HEK293 (cell line): ENCODE data around the gene SPACA6.

Source experiments
- KLF9 ChIP-seq: fragments of 450-650 bp; formaldehyde crosslinking; IDR thresholded peaks from 2 replicates; pipeline ENCODE4 v1.5.1; 2016; ENCODE audit warnings: missing biosample characterization, missing genetic modification characterization, low read depth
- TRIM28 ChIP-seq: IDR thresholded peaks from 2 replicates; pipeline ENCODE4 v1.6.1; 2011; ENCODE audit warnings: low read length, control low read depth, borderline replicate concordance
- ZNF121 ChIP-seq: fragments of 450-650 bp; formaldehyde crosslinking; IDR thresholded peaks from 2 replicates; pipeline ENCODE4 v1.5.1; 2016; ENCODE audit warnings: missing biosample characterization, missing genetic modification characterization
- ZNF302 ChIP-seq: fragments of 450-650 bp; formaldehyde crosslinking; IDR thresholded peaks from 2 replicates; pipeline ENCODE4 v1.5.1; 2016; ENCODE audit warnings: missing biosample characterization, missing genetic modification characterization, low read depth
- ZNF629 ChIP-seq: fragments of 450-650 bp; formaldehyde crosslinking; IDR thresholded peaks from 2 replicates; pipeline ENCODE4 v1.5.1; 2017; ENCODE audit warnings: missing biosample characterization, missing genetic modification characterization
- ZNF768 ChIP-seq: fragments of 450-650 bp; formaldehyde crosslinking; IDR thresholded peaks from 2 replicates; pipeline ENCODE4 v1.5.1; 2018; ENCODE audit warnings: missing biosample characterization, mild to moderate bottlenecking, missing genetic modification characterization
- TF ChIP-seq, protein P1 (sequence below): fragments of 450-650 bp; formaldehyde crosslinking; IDR thresholded peaks from 2 replicates; pipeline ENCODE4 v1.5.1; 2017; ENCODE audit warnings: missing biosample characterization, missing genetic modification characterization
- TF ChIP-seq, protein P2 (sequence below): fragments of 450-650 bp; formaldehyde crosslinking; IDR thresholded peaks from 2 replicates; pipeline ENCODE4 v1.5.1; 2016; ENCODE audit warnings: missing biosample characterization, missing genetic modification characterization

DNA sequence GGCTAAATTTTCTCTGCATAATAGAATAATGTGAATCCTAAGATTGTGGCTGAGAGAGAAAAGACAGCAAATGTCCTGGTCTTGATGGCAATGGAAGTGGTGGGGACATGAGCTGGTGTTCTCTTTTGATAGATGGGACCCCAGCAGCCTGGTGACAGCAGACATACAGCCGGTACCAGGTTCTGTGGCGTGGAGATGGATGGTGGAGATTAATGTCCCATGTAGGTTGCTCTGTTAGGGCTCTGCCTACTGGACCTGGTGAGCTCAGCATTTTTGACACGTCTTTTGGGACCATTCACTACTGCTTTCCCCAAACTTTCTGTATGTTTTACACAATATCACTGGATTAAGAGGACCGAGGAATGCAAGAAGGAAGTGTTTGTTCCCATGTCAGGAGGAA is 38.3 kb upstream of the SPACA6 start:
- TF ChIP-seq ZNF629 (tag by site-specific recombination) (no peak), ZNF121 (no peak), TRIM28 (no peak), KLF9 (tag by site-specific recombination) (no peak), ZNF302 (no peak), ZNF768 (tag by site-specific recombination) (no peak)
- TF ChIP-seq, protein P1, sequence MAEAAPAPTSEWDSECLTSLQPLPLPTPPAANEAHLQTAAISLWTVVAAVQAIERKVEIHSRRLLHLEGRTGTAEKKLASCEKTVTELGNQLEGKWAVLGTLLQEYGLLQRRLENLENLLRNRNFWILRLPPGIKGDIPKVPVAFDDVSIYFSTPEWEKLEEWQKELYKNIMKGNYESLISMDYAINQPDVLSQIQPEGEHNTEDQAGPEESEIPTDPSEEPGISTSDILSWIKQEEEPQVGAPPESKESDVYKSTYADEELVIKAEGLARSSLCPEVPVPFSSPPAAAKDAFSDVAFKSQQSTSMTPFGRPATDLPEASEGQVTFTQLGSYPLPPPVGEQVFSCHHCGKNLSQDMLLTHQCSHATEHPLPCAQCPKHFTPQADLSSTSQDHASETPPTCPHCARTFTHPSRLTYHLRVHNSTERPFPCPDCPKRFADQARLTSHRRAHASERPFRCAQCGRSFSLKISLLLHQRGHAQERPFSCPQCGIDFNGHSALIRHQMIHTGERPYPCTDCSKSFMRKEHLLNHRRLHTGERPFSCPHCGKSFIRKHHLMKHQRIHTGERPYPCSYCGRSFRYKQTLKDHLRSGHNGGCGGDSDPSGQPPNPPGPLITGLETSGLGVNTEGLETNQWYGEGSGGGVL (tag by site-specific recombination) = no peak
- TF ChIP-seq, protein P2, sequence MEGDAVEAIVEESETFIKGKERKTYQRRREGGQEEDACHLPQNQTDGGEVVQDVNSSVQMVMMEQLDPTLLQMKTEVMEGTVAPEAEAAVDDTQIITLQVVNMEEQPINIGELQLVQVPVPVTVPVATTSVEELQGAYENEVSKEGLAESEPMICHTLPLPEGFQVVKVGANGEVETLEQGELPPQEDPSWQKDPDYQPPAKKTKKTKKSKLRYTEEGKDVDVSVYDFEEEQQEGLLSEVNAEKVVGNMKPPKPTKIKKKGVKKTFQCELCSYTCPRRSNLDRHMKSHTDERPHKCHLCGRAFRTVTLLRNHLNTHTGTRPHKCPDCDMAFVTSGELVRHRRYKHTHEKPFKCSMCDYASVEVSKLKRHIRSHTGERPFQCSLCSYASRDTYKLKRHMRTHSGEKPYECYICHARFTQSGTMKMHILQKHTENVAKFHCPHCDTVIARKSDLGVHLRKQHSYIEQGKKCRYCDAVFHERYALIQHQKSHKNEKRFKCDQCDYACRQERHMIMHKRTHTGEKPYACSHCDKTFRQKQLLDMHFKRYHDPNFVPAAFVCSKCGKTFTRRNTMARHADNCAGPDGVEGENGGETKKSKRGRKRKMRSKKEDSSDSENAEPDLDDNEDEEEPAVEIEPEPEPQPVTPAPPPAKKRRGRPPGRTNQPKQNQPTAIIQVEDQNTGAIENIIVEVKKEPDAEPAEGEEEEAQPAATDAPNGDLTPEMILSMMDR (tag by site-specific recombination) = no peak
